OCI-LY3 (cell line): Measurements from ENCODE around the gene FLACC1.

Experiments
- EZH2phosphoT487 ChIP-seq: fragments of 200-600 bp; shearing (Covaris generic); IDR thresholded peaks from 2 replicates; pipeline ENCODE4 v1.6.1; 2018; ENCODE audit warnings: antibody characterized with exemption, mixed run types, low read depth
- TF ChIP-seq, protein P1 (sequence below): fragments of 200-600, 300-600 bp; sonication (generic); IDR thresholded peaks from 2 replicates; pipeline ENCODE4 v1.5.1; 2014; ENCODE audit warnings: antibody characterized with exemption, low read length, low read depth

DNA sequence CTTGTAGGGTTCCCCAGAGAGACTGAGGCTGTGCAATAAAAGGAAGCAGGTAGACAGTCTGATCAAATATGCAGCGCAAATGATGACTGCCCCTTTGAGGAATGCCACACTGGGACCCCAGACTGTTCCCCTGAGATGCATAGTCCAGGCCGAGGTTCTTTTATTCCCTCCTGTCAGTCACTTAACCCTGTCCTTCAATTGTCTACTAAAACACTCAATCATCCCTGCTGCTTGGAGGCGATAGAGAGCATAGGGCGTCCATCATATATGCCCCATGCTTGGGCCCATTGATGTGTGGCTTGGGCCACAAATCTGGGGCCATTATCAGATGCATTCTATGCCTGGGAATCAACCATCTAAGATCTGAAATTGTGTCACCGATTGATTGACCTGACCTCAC, 112.3 kb downstream of the FLACC1 start:
- TF ChIP-seq, protein P1, sequence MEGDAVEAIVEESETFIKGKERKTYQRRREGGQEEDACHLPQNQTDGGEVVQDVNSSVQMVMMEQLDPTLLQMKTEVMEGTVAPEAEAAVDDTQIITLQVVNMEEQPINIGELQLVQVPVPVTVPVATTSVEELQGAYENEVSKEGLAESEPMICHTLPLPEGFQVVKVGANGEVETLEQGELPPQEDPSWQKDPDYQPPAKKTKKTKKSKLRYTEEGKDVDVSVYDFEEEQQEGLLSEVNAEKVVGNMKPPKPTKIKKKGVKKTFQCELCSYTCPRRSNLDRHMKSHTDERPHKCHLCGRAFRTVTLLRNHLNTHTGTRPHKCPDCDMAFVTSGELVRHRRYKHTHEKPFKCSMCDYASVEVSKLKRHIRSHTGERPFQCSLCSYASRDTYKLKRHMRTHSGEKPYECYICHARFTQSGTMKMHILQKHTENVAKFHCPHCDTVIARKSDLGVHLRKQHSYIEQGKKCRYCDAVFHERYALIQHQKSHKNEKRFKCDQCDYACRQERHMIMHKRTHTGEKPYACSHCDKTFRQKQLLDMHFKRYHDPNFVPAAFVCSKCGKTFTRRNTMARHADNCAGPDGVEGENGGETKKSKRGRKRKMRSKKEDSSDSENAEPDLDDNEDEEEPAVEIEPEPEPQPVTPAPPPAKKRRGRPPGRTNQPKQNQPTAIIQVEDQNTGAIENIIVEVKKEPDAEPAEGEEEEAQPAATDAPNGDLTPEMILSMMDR = peak; percentile 21; the same call in 1 of the 2 replicates
- no peak for TF ChIP-seq EZH2phosphoT487
